NCI-H2029 treated with DMSO at 0.1 percent for 48 hours (cell line): ENCODE results near the gene BEX3.

Experiments
- DNase-seq: peaks from one replicate; lab custom pipeline; 2025; lab: John Stamatoyannopoulos, UW

The BEX3 gene

DNA sequence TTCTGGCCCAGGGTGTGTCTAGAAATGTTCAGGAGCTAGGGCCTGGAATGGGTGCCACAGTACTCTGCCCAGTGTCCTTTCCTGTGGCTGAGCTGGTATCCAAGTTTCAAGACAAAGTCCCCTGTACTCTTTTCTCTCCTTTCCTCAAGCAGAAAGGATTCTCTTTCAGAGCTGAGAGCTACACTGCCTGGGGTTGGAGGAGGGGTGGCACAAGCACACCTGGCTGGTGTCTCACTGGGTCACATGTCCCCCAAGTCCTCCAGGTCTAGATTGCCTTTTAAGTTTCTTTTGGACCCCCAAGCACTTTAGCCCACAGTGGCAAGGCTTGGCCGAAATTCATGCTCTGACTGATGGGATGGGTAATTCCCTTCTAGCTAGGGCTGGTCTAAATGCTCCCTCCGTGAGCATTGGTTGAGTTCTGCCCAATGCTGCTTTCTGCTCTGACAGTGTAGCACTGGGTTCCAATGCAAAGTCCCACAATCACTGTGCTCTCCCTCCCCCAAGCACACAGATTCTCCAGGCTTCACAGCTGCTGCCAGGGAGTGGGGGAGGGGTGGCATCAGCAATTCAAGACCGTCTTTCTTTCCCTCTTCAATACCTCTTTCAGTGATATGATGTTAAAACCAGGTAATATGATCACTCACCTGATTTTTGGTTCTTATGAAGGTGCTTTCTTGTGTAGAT is 47.8 kb downstream of the BEX3 start:
- no peak for DNase-seq
